22Rv1 (cell line): ENCODE results near the gene CHST15.

Experiments
- ZFX ChIP-seq: fragments of 450-650 bp; IDR thresholded peaks from 2 replicates; pipeline ENCODE4 v1.6.1; 2017; ENCODE audit warnings: antibody characterized with exemption, borderline replicate concordance
- TF ChIP-seq, protein P1 (sequence below): fragments of 450-650 bp; IDR thresholded peaks from 2 replicates; pipeline ENCODE4 v1.5.1; 2017; ENCODE audit warnings: mild to moderate bottlenecking

DNA sequence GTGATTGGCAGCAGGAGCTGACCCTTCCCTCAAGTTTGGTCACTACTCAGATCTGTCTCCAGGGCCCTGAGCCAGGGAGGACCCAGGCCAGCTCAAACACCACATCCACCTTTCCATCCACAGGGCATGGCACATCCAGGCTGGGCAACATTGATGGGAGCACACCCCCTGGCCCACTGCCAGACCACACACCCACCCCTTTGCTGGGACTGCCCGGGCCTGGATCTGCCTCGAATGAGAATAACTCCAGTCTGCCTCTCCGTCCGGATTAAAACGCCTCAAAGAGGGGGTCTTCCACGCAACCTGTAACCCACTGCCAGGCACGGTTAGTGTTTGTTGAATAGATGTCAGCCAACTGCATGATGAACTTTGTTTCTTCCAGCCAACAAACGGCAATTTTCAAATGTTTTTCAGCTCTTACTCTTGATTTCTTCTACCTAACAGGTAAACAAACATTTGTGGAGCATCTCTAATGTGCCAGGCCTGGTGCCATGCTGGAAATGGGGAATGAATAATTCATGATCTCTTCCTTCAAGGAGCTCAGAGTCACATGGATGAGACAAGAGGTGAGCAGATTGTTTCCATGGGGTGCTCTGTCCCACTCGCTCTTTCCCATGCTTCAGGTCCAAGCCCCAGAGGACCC, 41.0 kb upstream of the CHST15 start:
- TF ChIP-seq, protein P1, sequence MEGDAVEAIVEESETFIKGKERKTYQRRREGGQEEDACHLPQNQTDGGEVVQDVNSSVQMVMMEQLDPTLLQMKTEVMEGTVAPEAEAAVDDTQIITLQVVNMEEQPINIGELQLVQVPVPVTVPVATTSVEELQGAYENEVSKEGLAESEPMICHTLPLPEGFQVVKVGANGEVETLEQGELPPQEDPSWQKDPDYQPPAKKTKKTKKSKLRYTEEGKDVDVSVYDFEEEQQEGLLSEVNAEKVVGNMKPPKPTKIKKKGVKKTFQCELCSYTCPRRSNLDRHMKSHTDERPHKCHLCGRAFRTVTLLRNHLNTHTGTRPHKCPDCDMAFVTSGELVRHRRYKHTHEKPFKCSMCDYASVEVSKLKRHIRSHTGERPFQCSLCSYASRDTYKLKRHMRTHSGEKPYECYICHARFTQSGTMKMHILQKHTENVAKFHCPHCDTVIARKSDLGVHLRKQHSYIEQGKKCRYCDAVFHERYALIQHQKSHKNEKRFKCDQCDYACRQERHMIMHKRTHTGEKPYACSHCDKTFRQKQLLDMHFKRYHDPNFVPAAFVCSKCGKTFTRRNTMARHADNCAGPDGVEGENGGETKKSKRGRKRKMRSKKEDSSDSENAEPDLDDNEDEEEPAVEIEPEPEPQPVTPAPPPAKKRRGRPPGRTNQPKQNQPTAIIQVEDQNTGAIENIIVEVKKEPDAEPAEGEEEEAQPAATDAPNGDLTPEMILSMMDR = no peak
- no peak for TF ChIP-seq ZFX
